ENCODE data around the gene PLXNA1.

DNA sequence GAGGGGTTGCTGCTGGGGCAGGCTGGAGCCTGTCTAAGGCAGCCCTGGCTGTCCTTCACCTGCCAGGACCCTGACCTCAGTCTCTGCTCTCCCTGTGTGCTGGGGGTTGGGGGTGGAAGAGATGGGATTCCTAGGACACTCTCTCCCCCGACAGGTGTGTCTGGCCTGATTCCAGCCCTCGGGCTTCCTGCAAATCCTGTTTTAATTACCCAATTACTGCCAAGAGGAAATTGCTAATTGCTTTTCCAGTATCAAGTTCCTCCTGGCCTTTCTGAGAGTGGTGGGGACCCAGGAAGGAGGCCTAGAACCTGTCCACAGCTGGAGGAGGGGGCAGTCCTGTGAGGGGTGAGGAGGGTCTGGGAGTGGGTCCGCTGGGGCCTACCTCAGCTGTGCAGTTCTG lies 15.8 kb downstream of the PLXNA1 start:
- no peak for TF ChIP-seq EP300 (IDR thresholded peaks at IDR 0.05; ENCODE audit: borderline replicate concordance in 1 of 2, low read depth in 2 of 2, low read length in 2 of 2)
- TF ChIP-seq TAF7 (optimal IDR thresholded peaks at IDR 0.05; ENCODE audit: borderline replicate concordance, low read depth, low read length), result no peak
- TF ChIP-seq, protein P1, sequence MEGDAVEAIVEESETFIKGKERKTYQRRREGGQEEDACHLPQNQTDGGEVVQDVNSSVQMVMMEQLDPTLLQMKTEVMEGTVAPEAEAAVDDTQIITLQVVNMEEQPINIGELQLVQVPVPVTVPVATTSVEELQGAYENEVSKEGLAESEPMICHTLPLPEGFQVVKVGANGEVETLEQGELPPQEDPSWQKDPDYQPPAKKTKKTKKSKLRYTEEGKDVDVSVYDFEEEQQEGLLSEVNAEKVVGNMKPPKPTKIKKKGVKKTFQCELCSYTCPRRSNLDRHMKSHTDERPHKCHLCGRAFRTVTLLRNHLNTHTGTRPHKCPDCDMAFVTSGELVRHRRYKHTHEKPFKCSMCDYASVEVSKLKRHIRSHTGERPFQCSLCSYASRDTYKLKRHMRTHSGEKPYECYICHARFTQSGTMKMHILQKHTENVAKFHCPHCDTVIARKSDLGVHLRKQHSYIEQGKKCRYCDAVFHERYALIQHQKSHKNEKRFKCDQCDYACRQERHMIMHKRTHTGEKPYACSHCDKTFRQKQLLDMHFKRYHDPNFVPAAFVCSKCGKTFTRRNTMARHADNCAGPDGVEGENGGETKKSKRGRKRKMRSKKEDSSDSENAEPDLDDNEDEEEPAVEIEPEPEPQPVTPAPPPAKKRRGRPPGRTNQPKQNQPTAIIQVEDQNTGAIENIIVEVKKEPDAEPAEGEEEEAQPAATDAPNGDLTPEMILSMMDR (IDR thresholded peaks at IDR 0.05; ENCODE audit: control extremely low read depth in 1 of 3, insufficient read depth in 1 of 3, low read depth in 1 of 3, low read length in 3 of 3), result no peak
- no peak for TF ChIP-seq TAF1 (IDR thresholded peaks at IDR 0.05; ENCODE audit: low read depth, low read length)
- no peak for TF ChIP-seq POU5F1 (IDR thresholded peaks at IDR 0.05; ENCODE audit: low read depth, low read length)
- TF ChIP-seq, protein P2, sequence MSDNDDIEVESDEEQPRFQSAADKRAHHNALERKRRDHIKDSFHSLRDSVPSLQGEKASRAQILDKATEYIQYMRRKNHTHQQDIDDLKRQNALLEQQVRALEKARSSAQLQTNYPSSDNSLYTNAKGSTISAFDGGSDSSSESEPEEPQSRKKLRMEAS (IDR thresholded peaks at IDR 0.05), result no peak
- TF ChIP-seq HDAC2 (IDR thresholded peaks at IDR 0.05; ENCODE audit: borderline replicate concordance in 1 of 2, low read depth in 2 of 2, low read length in 2 of 2), result no peak
- TF ChIP-seq EZH2 (IDR thresholded peaks at IDR 0.05; ENCODE audit: low read depth, low read length, severe bottlenecking), result no peak
- TF ChIP-seq POLR2A (IDR thresholded peaks at IDR 0.05; ENCODE audit: control extremely low read depth in 1 of 2, low read depth in 2 of 2, low read length in 2 of 2), result no peak
- no peak for TF ChIP-seq CTBP2 (IDR thresholded peaks at IDR 0.05; ENCODE audit: borderline replicate concordance, insufficient read depth, insufficient read length, low read length)

Measured in H1 (cell line).